Fibroblast of villous mesenchyme (primary cell): ENCODE results near the gene CDH5. TPM values are rescaled to one million over a fixed set of nuclear protein-coding genes. Genes with fewer than 3 reads are reported as not detected.
A peak's percentile ranks its signal among the peaks of the same experiment; 100 is the strongest.

ENCODE experiments used
- DNase-seq: peaks from one replicate; pipeline ENCODE4 v3.0.0-alpha.2; 2010; ENCODE audit warnings: low read depth
- H3K4me3 ChIP-seq: 2 replicates; pipeline ENCODE4 v1.5.1; 2011; ENCODE audit warnings: low read depth, mild to moderate bottlenecking, low read length
- CTCF ChIP-seq: IDR thresholded peaks from 2 replicates; pipeline ENCODE4 v1.5.1; 2012; ENCODE audit warnings: low read depth, mild to moderate bottlenecking, low read length; ENCODE audit not compliant: insufficient read depth
- total RNA-seq: library from RNA; depleted of rRNA; stranded (reverse); fragments of >200 nt; gene quantifications from 2 replicates; pipeline ENCODE4 v1.2.3, GENCODE V29; 2012

CDH5 gene
- total RNA-seq, 1 donor, result not detected

GRCh38 chr16:66337463-66338188 is 28.9 kb upstream of the CDH5 start:
- TF ChIP-seq CTCF, result no peak
- H3K4me3 ChIP-seq, result no peak overlapping the region
- DNase-seq, result peak; percentile 8

- H3K4me3 ChIP-seq, result no peak overlapping the region
- TF ChIP-seq CTCF, result peak; percentile 68
- DNase-seq, result peak; percentile 6
Measured at GRCh38 chr16:66342294-66342900, 24.1 kb upstream of the CDH5 start.

GRCh38 chr16:66344533-66345145 is 21.9 kb upstream of the CDH5 start:
- H3K4me3 ChIP-seq, result no peak overlapping the region
- peak; percentile 52 for DNase-seq
- peak; percentile 73 for TF ChIP-seq CTCF

GRCh38 chr16:66346221-66346620 is 20.3 kb upstream of the CDH5 start:
- TF ChIP-seq CTCF, result no peak
- DNase-seq, result no peak
- H3K4me3 ChIP-seq, result no peak overlapping the region

GRCh38 chr16:66352304-66352703 is 14.2 kb upstream of the CDH5 start:
- no peak for TF ChIP-seq CTCF
- DNase-seq, result no peak
- no peak overlapping the region for H3K4me3 ChIP-seq

GRCh38 chr16:66353055-66353454 is 13.4 kb upstream of the CDH5 start:
- H3K4me3 ChIP-seq, result no peak overlapping the region
- no peak for DNase-seq
- TF ChIP-seq CTCF, result no peak
